Heart right ventricle (tissue), 16 donors: Measurements from ENCODE around the gene LRRC3. TPM values are rescaled to one million over a fixed set of nuclear protein-coding genes. Genes with fewer than 3 reads are reported as not detected.
A peak's percentile ranks its signal among the peaks of the same experiment; 100 is the strongest.

Source experiments
- ATAC-seq, 8 donors: fragments of 200-7000 bp; cut with Tn5 transposase; one replicate each; pipeline ENCODE4 v1.9.1; 2020; ENCODE audit warnings: mild to moderate bottlenecking in 8 of 8, moderate library complexity in 8 of 8, moderate number of reproducible peaks in 1 of 8
- DNase-seq, 2 donors: peaks; one replicate each; pipeline ENCODE4 v3.0.0-alpha.2; 2020
- H3K27ac ChIP-seq, 10 donors: fragments of 200-600 bp; sonication (generic) in 2 of 10; one replicate each; pipeline versions ENCODE4 v1.5.0 to v1.8.0; 2020 to 2022; ENCODE audit warnings: mild to moderate bottlenecking in 3 of 10
- H3K27me3 ChIP-seq, 7 donors: fragments of 200-600 bp; one replicate each; pipeline ENCODE4 v1.8.0; 2021 to 2022; ENCODE audit warnings: mild to moderate bottlenecking in 2 of 7
- H3K36me3 ChIP-seq, 9 donors: fragments of 200-600 bp; sonication (generic) in 1 of 9; one replicate each; pipeline versions ENCODE4 v1.5.0 to v1.8.0; 2020 to 2022; ENCODE audit warnings: mild to moderate bottlenecking in 2 of 9
- H3K4me1 ChIP-seq, 9 donors: fragments of 200-600 bp; sonication (generic) in 1 of 9; one replicate each; pipeline versions ENCODE4 v1.5.0 to v1.8.0; 2020 to 2022; ENCODE audit warnings: mild to moderate bottlenecking in 4 of 9
- H3K4me3 ChIP-seq, 10 donors: fragments of 200-600 bp; sonication (generic) in 2 of 10; one replicate each; pipeline versions ENCODE4 v1.5.0 to v1.8.0; 2020 to 2022; ENCODE audit warnings: mild to moderate bottlenecking in 7 of 10, moderate library complexity in 2 of 10
- H3K9me3 ChIP-seq, 11 donors: fragments of 200-600 bp in 10 of 11; sonication (generic) in 2 of 11; one replicate each; pipeline versions ENCODE4 v1.5.0 to v1.8.0; 2013 to 2022; ENCODE audit warnings: mild to moderate bottlenecking in 2 of 11, control low read depth in 1 of 11, moderate library complexity in 1 of 11
- WGBS, 2 donors: extraction: QIAGEN DNeasy Blood & Tissue Kit; methylation state at CpG; one replicate each; pipeline ENCODE4 v1.1.7; 2013; ENCODE audit warnings: inconsistent platforms in 1 of 2; 5-methylcytosine and 5-hydroxymethylcytosine counted together
- intact Hi-C, 10 donors: fragments of 100-400 bp; cut with DNase I; formaldehyde crosslinking; loops; one replicate each; pipeline versions ENCODE4 v1.11.1 to v1.14.2; 2022
- polyA plus RNA-seq, 2 donors: library from polyadenylated mRNA; stranded (reverse); fragments of 200-250 nt; gene quantifications; one replicate each; pipeline ENCODE4 v1.2.3, GENCODE V29; 2013
- total RNA-seq, 10 donors: library from RNA; stranded (reverse); fragmentation: NEBNext Ultra II Directional in 3 of 10; extraction: Animal tissue kit (Norgen Biotek cat#: 25700) in 3 of 10; gene quantifications; one replicate each; pipeline versions ENCODE4 v1.2.1 to v1.2.4, GENCODE V29; 2021 to 2023
- TF ChIP-seq, protein P1 (sequence below), 9 donors: fragments of 200-600 bp; sonication (generic) in 2 of 9; IDR thresholded peaks; one replicate each; pipeline versions ENCODE4 v1.5.0 to v1.8.0; 2021 to 2022; ENCODE audit warnings: antibody characterized with exemption in 9 of 9, mild to moderate bottlenecking in 5 of 9, moderate library complexity in 1 of 9
- donor health status: Arrhythmogenic right ventricular cardiomyopathy.
- donor health status: ischemic (EF 13 %, LVEDD 7.1; RV severe dilation, severe dysfunction).
- donor health status: healthy with polysubstance abuse.
- donor health status: DM: no; HTN: yes; CAD: no.
- donor health status: DM: no; HTN: no; CAD: no.
- donor health status: ischemic (EF 25% LVEDD 6.9; RV normal size, moderate dysfunction).
- donor health status: ischemic (EF 25% LVEDD 5.7; RV mildly dilated, moderate dysfunction).
- donor health status: healthy.
- donor health status: DM: yes; HTN: yes; CAD: no.
- donor health status: Ischemic cardiomyopathy.
- donor health status: ischemic (EF 35%, LVEDD 5.7; RV mildly dilated, moderate dysfunction).
- donor health status: nonischemic (EF 11% LVEDD 7.7; RV severe dilation, severe dysfunction).
- donor health status: DM: yes; HTN: yes; CAD: no.
- donor health status: PGD.
- donor health status: ischemic (EF 29% LVEDD 5.4; RV normal size, mild dysfunction).
- donor health status: nonischemic (EF 23%, LVEDD 6.1; RV moderate dilation, normal function).

Gene LRRC3
- total and polyA plus RNA-seq, 12 donors = 1.2 to 3.2 (median 2.0) TPM

DNA sequence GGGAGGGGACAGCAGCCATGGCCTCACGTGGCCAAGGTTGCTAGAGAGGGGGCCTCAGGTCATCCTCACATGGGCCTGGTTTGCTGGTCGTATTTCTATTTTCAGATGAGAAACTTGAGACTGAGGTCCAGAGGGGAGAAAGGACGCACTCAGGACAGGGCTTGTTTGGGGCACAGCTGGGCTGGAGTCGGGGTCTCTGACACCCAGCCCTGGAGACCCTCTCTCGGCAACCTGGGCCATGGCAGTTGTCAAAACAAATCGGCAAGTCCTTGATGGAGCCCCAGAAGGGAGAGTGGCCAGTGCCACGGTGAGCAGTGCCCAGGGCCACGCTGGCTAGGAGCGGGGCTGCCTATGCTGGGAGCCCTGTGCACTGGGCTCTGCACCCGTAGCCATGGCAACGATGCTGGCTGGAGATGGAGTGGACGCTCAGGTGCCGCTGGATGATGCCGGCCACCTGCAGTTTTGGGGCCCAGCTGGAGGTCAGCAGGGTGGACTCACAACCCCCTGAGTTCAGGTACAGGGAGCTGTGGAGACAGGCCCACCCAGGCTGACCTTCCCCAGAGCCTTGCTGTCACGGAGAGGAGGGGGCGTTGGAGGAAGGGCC is 11.1 kb downstream of the LRRC3 start:
- H3K4me3 ChIP-seq = no peak overlapping the region
- intact Hi-C loops = loop anchor here in 1 of 10 donors (5.0 kb wide), 1 partner anchor 99 kb away; no protein-coding TSS in a partner anchor
- ATAC-seq = no peak
- 91 to 92% methylated on average over 16 of the region's 16 CpGs for whole genome bisulfite sequencing, 2 donors
- no peaks in the 10 kb centered on the region for H3K9me3 ChIP-seq
- DNase-seq = no peak
- H3K36me3 ChIP-seq = no peaks in the 10 kb centered on the region
- peaks cover 0 to 9% (median 3%) of the 10 kb centered on the region in 9 donors for H3K4me1 ChIP-seq
- TF ChIP-seq, protein P1, sequence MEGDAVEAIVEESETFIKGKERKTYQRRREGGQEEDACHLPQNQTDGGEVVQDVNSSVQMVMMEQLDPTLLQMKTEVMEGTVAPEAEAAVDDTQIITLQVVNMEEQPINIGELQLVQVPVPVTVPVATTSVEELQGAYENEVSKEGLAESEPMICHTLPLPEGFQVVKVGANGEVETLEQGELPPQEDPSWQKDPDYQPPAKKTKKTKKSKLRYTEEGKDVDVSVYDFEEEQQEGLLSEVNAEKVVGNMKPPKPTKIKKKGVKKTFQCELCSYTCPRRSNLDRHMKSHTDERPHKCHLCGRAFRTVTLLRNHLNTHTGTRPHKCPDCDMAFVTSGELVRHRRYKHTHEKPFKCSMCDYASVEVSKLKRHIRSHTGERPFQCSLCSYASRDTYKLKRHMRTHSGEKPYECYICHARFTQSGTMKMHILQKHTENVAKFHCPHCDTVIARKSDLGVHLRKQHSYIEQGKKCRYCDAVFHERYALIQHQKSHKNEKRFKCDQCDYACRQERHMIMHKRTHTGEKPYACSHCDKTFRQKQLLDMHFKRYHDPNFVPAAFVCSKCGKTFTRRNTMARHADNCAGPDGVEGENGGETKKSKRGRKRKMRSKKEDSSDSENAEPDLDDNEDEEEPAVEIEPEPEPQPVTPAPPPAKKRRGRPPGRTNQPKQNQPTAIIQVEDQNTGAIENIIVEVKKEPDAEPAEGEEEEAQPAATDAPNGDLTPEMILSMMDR (IDR thresholded peaks at IDR 0.05) = no peak
- no peaks in the 10 kb centered on the region for H3K27me3 ChIP-seq
- no peak overlapping the region for H3K27ac ChIP-seq

DNA sequence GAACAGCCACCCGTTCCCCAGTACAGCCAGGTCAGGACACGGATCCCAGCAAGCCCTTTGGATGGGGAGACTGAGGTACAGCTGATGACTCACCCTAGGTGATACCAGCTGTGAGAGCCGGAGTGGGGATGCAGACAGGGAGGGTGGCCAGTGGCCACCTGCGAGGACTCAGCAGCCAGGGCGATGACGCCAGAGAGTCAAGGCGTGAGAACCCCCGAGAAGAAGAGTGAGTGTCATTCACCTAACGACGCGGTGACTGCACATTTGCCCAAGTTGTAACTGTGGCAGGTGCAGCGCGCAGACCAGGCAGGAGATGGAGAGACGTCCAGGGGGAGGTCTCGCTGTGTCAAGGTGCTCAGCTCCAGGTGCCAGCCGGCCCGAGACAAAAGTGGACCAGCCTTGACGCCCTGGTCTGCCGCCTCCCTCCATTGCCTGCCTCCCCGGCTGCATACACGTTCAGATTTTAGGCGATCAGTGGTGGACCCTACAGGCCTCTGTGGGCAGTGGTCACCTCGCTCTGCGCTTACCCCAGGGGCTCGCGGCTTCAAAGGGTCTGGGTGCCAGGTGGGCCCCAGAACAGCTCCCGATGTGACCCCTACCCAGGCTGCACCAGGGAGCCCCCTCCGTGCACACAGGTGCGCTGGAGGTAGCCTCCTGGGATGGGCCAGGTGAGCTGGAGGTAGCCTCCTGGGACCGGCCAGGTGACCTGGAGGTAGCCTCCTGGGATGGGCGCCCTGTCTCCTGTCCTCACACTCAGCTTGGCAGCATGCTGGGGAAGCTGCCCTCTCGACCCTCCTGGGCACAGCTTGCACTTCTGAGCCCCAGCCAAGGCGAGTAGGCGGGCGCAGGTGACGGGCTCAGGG is 11.9 kb downstream of the LRRC3 start:
- Histone ChIP-seq H3K27me3 (no peaks in the 10 kb centered on the region), H3K36me3 (no peaks in the 10 kb centered on the region), H3K27ac (no peak overlapping the region), H3K4me3 (no peak overlapping the region), H3K4me1 (peaks cover 0 to 2% (median 0%) of the 10 kb centered on the region in 9 donors), H3K9me3 (no peaks in the 10 kb centered on the region)
- TF ChIP-seq, protein P1 (IDR thresholded peaks at IDR 0.05) = no peak
- intact Hi-C loops = loop anchor here in 1 of 10 donors (5.0 kb wide), 1 partner anchor 100 kb away; no protein-coding TSS in a partner anchor
- 93 to 96% methylated on average over 36 of the region's 36 CpGs for WGBS, 2 donors
- ATAC-seq = peak in 1 of 8 donors; percentile 24
- no peak for DNase-seq

DNA sequence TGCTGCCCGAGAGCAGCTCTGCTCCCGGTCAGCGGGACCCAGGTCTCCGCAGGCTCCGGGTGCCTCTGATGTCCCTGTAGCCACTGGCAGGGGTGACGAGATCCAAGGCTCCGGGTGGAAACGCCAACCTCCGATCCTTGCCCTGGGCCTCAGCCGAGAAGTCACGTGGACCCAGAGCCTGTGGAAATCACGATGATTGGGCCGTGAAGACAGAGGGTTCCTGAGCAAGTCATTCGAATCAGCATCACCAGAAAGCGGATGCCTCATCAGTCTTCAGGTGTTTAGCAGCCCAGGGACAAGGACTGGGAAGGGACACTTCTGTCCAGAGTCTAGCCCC is 12.5 kb downstream of the LRRC3 start:
- Histone ChIP-seq H3K4me3 (no peak overlapping the region), H3K4me1 (no peaks in the 10 kb centered on the region), H3K27ac (no peak overlapping the region), H3K9me3 (no peaks in the 10 kb centered on the region), H3K27me3 (no peaks in the 10 kb centered on the region), H3K36me3 (no peaks in the 10 kb centered on the region)
- DNase-seq = no peak
- intact Hi-C loops = loop anchor here in 1 of 10 donors (5.0 kb wide), 1 partner anchor 101 kb away; no protein-coding TSS in a partner anchor
- TF ChIP-seq, protein P1 (IDR thresholded peaks at IDR 0.05) = no peak
- 92 to 94% methylated on average over 15 of the region's 15 CpGs for WGBS, 2 donors
- no peak for ATAC-seq

DNA sequence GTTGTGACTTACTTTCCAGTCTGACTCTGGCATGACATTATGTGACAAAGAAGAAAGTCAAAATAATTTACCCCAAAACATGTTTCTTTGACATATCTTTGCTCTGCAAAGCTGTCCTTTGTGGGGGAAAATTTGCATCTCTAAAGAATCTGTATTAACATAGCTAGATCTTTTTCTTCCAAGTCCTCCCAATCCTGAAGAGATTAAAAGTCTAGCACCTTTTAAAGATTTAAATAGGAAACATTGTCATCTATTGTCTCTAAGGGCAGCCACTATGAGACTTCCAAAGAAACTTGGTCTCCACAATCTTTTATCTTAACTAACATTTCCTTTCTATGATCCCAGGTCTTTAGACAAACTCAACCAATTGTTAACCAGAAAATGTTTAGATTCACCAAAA is 16.0 kb downstream of the LRRC3 start:
- no peaks in the 10 kb centered on the region for H3K36me3 ChIP-seq
- no peaks in the 10 kb centered on the region for H3K4me1 ChIP-seq
- H3K9me3 ChIP-seq = no peaks in the 10 kb centered on the region
- TF ChIP-seq, protein P1 (IDR thresholded peaks at IDR 0.05) = no peak
- intact Hi-C loops = loop anchor here in 2 of 10 donors (10.0 kb wide), 2 partner anchors 117 to 127 kb away; partner anchors contain the start of gene TRPM2 (in 1 of the 2)
- H3K27ac ChIP-seq = no peak overlapping the region
- H3K4me3 ChIP-seq = no peak overlapping the region
- DNase-seq (no peak), ATAC-seq (no peak)
- H3K27me3 ChIP-seq = no peaks in the 10 kb centered on the region
